SK-N-MC (cell line): ENCODE results near the gene JSRP1.

ENCODE experiments used
- DNase-seq: peaks from one replicate; pipeline ENCODE4 v3.0.0-alpha.2; 2011; ENCODE audit warnings: low read depth, low spot score
- H3K27ac ChIP-seq: fragments of 200-600 bp; sonication (generic); 2 replicates; pipeline ENCODE4 v1.5.1; 2016; ENCODE audit warnings: mixed run types
- H3K36me3 ChIP-seq: fragments of 200-600 bp; sonication (generic); 2 replicates; pipeline ENCODE4 v1.6.1; 2017; ENCODE audit warnings: antibody characterized with exemption, low read length, mixed read lengths; ENCODE audit not compliant: insufficient read depth
- H3K4me3 ChIP-seq: fragments of 200-600 bp; sonication (generic); 2 replicates; pipeline ENCODE4 v1.5.1; 2016
- H3K9ac ChIP-seq: fragments of 200-600 bp; sonication (generic); 2 replicates; pipeline ENCODE4 v1.8.0; 2017; ENCODE audit warnings: mixed run types, mixed read lengths; ENCODE audit not compliant: insufficient read length
- H3K9me3 ChIP-seq: fragments of 200-600 bp; sonication (generic); 2 replicates; pipeline ENCODE4 v1.6.1; 2017; ENCODE audit warnings: low read depth, mild to moderate bottlenecking, antibody characterized with exemption, low read length, moderate library complexity, mixed read lengths
- EZH2 ChIP-seq: fragments of 200-600 bp; sonication (generic); IDR thresholded peaks from one replicate; pipeline ENCODE4 v1.6.1; 2017; ENCODE audit warnings: antibody characterized with exemption
- FOXP2 ChIP-seq: optimal IDR thresholded peaks from 2 replicates; pipeline ENCODE3; 2011; ENCODE audit warnings: mild to moderate bottlenecking, moderate library complexity; ENCODE audit not compliant: insufficient read depth; ENCODE audit errors: extremely low read length, control extremely low read depth
- POLR2AphosphoS5 ChIP-seq: IDR thresholded peaks from 2 replicates; pipeline ENCODE4 v1.6.1; 2012; ENCODE audit warnings: mild to moderate bottlenecking, low read depth, low read length, borderline replicate concordance

JSRP1 gene

GRCh38 chr19:2231621-2232221, 24.5 kb downstream of the JSRP1 start:
- Histone ChIP-seq H3K36me3 (peaks cover 18% of the 10 kb centered on the region; the same call in 1 of the 2 replicates), H3K9me3 (no peaks in the 10 kb centered on the region), H3K27ac (peak overlapping the region; percentile 46), H3K4me3 (no peak overlapping the region), H3K9ac (no peak overlapping the region)
- DNase-seq = no peak
- TF ChIP-seq POLR2AphosphoS5 = peak; percentile 37; the same call in 1 of the 2 replicates
- TF ChIP-seq EZH2 = no peak
- no peak for TF ChIP-seq FOXP2

DNA sequence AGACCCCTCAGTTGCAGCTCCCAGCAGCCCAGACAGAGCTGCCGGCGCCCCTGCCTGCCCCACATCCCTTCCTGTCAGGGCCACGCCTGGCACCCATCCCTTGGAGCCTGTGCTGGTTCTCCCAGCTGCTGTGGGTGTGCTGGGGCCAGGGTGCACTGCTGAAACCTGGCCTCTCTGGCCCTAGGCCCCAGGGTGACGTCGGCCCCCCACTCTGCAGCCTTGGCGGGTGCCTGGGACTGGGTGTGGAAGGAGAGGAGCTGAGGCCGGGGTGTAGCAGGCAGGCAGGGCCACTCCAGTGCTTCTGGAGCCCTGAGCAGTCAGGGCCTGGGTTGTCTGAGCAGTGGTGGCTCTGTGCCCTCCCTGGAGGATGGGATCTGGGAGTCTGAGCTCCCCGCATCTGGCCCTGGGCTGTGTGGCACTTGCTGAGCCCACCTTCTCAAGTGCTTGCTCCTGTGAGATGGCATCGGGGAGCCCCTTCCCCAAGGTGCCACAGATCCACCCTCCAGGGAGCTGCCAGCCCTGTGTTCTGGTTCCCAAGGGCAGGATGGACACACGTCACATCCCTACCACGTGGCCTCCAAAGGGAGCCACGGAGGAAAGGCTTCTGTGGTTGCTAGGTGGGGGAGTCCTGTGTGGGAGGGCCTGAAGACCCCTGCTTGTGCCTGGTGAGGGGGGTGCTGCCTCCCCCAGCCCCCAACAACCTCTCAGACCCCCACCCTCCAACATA, 25.2 kb downstream of the JSRP1 start:
- H3K27ac ChIP-seq = peak overlapping the region; percentile 46
- H3K36me3 ChIP-seq = peaks cover 19% of the 10 kb centered on the region; the same call in 1 of the 2 replicates

GRCh38 chr19:2230033-2230531, 26.1 kb downstream of the JSRP1 start:
- no peak for DNase-seq
- Histone ChIP-seq H3K36me3 (peaks cover 28% of the 10 kb centered on the region; the same call in 1 of the 2 replicates), H3K27ac (0 out of 2 replicates have a peak overlapping the region, but pooled peaks have one; percentile 36), H3K9ac (no peak overlapping the region), H3K4me3 (no peak overlapping the region), H3K9me3 (no peaks in the 10 kb centered on the region)
- TF ChIP-seq POLR2AphosphoS5 (no peak; the same call in 1 of the 2 replicates), FOXP2 (no peak), EZH2 (no peak)

More for the DNA sequence above, 25.2 kb downstream of the JSRP1 start:
- DNase-seq = no peak
- no peak overlapping the region for H3K4me3 ChIP-seq
- no peaks in the 10 kb centered on the region for H3K9me3 ChIP-seq
- TF ChIP-seq EZH2 (no peak), POLR2AphosphoS5 (no peak), FOXP2 (no peak)
- no peak overlapping the region for H3K9ac ChIP-seq

DNA sequence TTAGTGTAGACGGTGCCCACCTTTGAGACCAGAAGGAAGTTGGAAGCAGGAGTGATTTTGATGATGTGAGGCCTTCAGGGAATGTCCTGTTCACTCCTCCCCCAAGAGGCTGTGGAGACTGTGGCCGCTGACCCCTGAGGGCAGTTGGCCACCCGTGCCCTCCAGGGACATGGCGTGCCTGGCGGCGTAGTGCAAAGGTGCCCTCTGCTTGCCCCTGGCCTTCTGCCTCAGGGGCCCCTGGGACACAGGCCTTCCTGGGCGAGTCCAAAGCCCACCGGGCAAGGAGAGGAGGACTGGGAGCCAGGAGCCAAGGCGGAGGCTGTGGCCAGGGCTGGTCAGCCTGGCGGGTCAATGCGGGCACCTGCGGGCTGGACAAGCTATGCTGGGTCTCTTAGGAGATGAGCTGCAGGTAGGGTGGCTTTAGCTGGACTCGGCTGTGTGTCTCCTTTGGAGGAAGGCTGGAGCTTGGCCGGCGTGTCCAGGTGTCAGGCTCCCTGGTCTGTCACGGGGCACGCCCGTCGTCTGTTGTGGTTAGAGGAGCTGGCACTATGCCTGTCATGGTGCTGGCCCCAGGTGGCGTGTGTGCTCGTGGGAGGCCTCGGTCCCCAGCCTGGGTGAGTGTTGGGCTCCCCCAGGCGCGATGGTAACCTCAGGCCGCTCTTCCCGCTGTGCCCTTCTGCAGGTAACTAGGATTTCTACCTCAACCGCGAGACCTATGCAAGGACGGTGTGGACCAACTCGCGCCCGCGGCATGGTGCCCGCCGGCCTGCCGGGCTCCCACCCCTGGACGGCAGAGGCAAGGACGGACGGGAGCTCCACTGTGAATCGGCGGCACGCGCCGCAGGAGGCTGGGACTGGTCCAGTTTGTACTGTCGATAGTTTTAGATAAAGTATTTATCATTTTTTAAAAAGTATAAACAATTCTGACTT, 26.8 kb downstream of the JSRP1 start:
- Histone ChIP-seq H3K9ac (no peak overlapping the region), H3K36me3 (peaks cover 32% of the 10 kb centered on the region; the same call in 1 of the 2 replicates)
- no peak for DNase-seq

GRCh38 chr19:2228157-2229030, 27.8 kb downstream of the JSRP1 start:
- DNase-seq = no peak
- peaks cover 32% of the 10 kb centered on the region; the same call in 1 of the 2 replicates for H3K36me3 ChIP-seq
- no peak overlapping the region for H3K4me3 ChIP-seq
- TF ChIP-seq FOXP2 (no peak), POLR2AphosphoS5 (no peak), EZH2 (no peak)
- H3K27ac ChIP-seq = no peak overlapping the region
- no peaks in the 10 kb centered on the region for H3K9me3 ChIP-seq
- H3K9ac ChIP-seq = no peak overlapping the region

More for the DNA sequence above, 26.8 kb downstream of the JSRP1 start:
- Histone ChIP-seq H3K27ac (no peak overlapping the region), H3K4me3 (no peak overlapping the region), H3K9me3 (no peaks in the 10 kb centered on the region)
- TF ChIP-seq FOXP2 (no peak), POLR2AphosphoS5 (no peak), EZH2 (no peak)

- H3K9me3 ChIP-seq = no peaks in the 10 kb centered on the region
- DNase-seq = no peak
- H3K9ac ChIP-seq = no peak overlapping the region
- TF ChIP-seq EZH2 = no peak
- H3K4me3 ChIP-seq = no peak overlapping the region
- H3K36me3 ChIP-seq = peaks cover 31% of the 10 kb centered on the region; the same call in 1 of the 2 replicates
- no peak overlapping the region for H3K27ac ChIP-seq
Measured at GRCh38 chr19:2227415-2228156, 28.6 kb downstream of the JSRP1 start.

GRCh38 chr19:2226840-2227360, 29.3 kb downstream of the JSRP1 start:
- Histone ChIP-seq H3K9ac (no peak overlapping the region), H3K4me3 (no peak overlapping the region), H3K36me3 (peaks cover 31% of the 10 kb centered on the region; the same call in 1 of the 2 replicates), H3K27ac (no peak overlapping the region), H3K9me3 (no peaks in the 10 kb centered on the region)
- TF ChIP-seq FOXP2 = no peak
- TF ChIP-seq EZH2 = no peak
- no peak for TF ChIP-seq POLR2AphosphoS5
- DNase-seq = no peak
